ENCODE data around the gene PIGR.

PIGR gene

DNA sequence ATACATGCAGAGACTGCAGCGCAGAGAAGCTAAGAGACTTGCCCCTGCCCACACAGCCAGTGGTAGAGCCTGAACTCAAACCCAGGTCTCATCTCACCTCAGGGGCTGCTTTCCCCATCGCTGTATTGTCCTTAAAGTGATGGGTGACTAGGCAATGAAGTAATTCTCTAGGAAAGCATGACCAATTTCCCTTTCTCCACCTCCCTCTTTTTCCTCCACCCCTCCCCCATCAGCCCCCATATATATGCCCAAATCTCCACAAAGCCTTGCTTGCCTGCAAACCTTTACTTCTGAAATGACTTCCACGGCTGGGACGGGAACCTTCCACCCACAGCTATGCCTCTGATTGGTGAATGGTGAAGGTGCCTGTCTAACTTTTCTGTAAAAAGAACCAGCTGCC, 49.1 kb downstream of the PIGR start, which contains the start of gene IL24:
IL24 (plus strand) TSS at position 269 of the 400 bp plus-strand sequence. CDS start 390 bp downstream, outside the sequence.
- no peak for DNase-seq (ENCODE audit: extremely low spot score, insufficient read length, low read depth)
- no peak for FAIRE-seq

DNA sequence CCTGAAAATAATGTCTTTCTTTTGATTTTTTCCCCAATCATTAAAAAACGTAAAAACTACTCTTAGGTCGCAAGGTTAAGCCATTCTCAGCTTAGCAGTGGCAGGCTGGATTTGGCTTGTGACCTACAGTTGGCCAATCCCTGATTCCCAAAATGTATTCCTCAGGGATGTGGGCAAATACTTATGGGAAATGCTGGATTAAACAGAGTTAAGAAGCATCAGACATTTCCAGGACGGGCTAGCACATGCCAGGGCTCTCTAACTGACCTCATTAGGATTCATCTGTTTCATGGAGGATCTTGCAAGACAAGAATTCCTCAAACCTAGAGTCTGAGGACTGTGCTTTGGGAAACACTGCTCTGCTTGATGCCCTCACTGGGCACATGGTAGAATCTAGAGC, 50.0 kb downstream of the PIGR start:
- DNase-seq (ENCODE audit: extremely low spot score, insufficient read length, low read depth): no peak
- FAIRE-seq: no peak

DNA sequence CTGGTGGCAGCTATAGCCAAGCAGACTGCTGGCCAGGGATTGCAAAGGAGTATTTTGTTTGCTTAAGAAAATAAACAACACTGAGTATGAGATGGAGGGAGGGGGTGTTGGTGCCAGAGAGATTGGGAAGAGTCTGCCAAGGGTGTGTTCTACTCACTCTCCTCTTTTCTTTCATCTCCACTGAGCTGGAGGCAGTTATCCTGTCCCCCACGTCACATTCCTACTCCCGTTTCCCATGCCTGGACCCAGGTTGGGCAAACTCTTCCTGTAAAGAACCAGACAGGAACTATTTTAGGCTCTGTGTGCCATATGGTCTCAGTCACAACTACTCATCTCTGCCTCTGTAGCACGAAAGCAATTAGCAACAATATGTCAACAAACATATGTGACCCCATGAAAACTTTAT, 50.4 kb downstream of the PIGR start:
- no peak for FAIRE-seq
- DNase-seq (ENCODE audit: extremely low spot score, insufficient read length, low read depth): no peak

DNA sequence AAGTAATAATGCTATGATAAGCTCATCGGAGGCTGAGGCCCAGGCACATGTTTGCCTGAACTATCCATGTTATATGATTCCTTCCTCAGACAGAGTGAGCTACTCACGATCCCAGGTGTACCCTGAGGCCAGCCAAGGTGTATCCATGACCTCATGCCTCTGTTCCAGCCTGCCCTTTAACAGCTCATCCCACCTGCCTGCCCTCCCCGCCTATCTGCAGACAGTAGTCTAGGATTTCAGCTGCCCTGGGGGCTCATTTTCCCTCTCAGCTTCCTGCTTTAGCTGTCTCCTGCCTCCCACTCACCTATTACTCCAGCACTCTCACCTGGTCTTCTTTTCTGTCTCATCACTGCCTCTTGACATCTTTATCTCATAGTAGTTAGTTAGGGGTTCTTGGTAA, 50.9 kb downstream of the PIGR start:
- DNase-seq (ENCODE audit: extremely low spot score, insufficient read length, low read depth): no peak
- FAIRE-seq: no peak

DNA sequence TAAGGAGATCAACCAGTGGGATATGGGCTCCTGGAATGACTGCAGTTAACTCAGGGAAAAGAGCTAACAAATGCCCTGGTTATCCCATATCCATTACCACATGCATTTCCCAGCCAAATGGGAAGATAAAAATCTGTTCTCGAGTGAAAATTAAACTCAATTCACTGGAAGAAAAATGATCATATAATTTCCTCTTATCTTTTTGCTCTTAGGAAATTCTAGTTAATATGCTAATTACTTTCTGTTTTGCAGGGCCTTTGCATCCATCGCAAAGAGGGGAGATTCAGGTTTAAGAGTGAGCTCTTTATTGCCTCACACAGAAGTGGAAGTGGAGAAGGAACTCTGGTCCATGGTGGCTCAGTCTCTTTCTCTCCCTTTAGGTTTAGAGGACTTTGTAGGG, 52.9 kb downstream of the PIGR start:
- DNase-seq (ENCODE audit: extremely low spot score, insufficient read length, low read depth): no peak
- no peak for FAIRE-seq

DNA sequence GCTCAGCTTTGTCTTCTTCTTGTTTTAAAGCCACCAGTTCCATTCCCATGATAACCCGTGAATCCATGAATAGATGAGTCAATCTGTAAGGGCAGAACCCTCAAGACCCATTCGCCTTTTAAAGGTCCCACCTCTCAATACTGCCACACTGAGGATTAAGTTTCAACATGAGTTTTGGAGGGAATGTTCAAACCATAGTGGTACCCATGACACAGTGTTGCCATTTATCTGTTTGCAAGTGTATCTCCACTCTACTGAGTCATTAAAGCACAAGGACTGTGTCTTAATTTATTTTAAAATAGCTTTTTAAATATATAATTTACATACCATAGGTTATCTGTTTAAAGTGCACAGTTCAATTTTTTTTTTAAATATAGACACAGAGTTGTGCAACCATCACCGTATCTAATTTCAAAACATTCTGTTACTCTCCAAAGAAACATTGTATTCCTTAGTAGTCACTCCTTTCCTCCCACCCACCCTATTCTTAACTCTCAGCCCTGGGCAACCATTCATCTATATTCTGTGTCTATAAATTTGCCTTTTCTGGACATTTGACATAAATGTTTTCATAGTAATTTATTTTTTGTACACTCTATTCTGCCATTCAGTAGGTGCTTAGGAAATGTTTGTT, 53.8 kb downstream of the PIGR start:
- DNase-seq (ENCODE audit: extremely low spot score, insufficient read length, low read depth): no peak
- no peak for FAIRE-seq

DNA sequence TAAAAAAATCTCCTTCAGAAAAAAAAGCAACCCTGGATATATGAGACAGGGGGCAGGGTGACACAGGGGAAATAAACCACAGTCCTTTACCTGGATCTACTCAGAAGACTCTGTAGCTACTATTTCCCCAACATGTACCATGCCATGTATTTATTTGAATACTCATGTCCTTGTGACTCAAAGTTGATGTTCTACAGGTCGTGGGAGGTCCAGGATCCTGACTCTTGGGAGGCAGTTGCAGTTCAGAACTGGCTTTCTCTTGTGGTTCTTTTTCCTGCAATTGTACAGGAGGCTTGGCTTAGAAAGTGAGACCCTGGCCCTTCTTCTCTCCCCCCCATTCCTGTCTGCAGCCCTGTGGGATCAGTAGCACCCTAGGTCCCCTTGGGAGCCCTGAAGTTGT, 54.9 kb downstream of the PIGR start:
- FAIRE-seq: no peak
- DNase-seq (ENCODE audit: extremely low spot score, insufficient read length, low read depth): no peak

DNA sequence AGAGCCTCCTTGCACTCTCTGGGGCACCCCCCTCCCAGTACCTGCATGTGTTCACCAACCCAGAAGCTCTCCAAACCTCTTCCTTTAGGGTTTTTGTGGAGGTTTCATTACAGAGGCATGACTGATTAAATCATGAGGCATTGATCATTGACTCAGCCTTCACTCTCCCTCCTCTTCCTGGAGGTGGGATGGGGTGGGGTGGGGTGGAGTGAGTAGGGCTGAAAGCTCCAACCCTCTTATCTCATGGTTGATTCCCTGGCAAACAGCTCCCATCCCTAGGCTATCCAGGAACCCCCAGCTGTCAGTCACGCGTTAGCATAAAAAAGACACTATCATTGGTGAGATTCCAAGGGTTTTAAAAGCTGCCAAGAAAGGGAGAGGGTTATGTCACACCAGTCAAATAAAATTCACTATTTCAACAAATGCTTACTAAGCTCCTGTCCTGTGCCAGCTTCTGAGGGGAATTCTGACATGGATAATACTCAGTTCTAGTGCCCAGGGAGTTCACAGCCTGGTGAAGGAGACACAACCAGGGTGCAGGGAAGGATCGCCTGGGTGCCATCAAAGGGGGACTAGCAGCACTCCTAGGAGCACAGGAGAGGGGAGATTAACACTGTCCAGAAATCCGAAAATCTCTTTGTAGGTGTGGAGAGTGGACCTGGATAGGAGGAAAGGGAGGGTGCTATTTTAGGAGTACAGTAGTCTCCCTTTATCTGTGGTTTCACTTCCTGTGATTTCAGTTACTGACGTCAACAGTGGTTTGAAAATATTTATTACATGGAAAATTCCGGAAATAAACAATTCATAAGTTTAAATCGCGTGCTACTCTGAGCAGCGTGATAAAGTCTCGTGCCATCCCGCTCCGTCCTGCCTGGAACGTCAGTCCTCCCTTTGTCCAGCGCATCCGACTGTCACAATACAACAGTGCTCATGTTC, 55.9 kb downstream of the PIGR start:
- FAIRE-seq (no peak), DNase-seq (ENCODE audit: extremely low spot score, insufficient read length, low read depth) (no peak)

DNA sequence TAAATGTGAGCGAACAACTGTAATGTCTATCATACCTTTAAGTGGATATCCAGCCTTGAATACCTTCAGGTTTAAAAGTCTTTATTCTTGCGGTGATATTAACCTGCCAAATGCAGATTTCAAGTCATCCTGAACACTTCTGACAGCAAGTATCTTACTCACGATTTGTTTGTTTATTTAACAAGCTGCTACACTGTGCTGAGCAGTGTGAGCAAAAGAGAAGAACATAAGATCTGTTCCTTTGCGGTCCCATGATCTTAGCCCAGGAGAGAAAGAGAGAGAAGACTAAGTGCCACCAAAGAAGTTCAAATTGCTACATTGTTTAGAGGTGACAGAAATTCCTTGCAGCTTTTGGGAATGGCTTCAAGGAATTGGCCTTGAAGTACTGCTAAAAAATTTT, 58.6 kb downstream of the PIGR start:
- DNase-seq (ENCODE audit: extremely low spot score, insufficient read length, low read depth) (no peak), FAIRE-seq (no peak)

DNA sequence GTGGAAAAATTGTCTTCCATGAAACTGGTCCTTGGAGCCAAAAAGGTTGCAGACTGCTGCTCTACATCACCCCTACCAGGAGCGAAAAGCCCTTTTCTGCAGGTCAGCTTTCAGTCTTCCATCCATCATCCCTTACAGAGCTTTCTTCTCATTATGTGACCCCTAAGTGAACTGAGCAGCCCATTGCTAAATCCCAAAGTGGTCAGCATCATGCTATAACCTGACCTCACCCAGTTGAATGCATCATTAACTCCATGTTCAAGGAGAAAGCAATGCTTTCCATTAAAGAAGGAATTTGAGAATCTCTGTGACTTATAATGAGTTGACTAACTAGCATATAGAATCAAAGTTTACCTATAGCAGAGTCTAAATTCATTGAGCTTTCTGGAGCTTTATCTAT, 59.4 kb downstream of the PIGR start:
- no peak for FAIRE-seq

DNA sequence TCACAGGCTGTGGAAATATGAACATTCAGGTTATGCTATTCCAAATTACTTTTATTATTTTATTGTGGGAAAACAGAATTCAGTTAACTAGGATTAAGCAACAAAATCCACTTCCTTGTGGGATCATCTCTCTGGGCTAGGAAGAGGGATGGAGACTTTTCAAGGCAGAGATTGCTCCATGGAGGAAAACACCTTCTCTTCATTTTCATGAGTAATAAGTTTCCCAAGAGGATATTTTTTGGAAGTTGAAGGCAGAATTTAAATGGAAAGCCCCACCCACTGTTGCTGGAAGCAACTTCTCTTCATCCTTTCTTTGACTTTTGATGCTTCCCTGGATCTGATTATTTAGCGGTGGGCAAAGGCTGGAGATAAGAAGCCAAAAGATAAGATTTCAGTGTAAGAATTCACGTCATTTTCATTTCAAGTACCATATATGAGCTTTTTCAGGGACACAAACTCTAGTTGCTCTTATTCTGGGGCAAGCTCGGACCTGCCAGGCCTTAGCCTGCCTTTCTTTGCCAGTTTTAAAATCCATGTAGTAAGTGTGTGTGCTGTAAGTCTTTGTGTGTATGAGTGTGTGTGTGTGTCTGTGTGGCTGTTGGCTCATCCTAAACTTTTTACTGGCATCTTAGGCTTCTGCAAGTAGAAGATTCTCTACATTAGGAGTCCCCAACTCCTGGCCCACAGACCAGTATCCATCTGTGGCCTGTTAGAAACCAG, 60.8 kb downstream of the PIGR start:
- no peak for DNase-seq (ENCODE audit: extremely low spot score, insufficient read length, low read depth)
- no peak for FAIRE-seq

More for the DNA sequence above, 59.4 kb downstream of the PIGR start:
- no peak for DNase-seq (ENCODE audit: extremely low spot score, insufficient read length, low read depth)

DNA sequence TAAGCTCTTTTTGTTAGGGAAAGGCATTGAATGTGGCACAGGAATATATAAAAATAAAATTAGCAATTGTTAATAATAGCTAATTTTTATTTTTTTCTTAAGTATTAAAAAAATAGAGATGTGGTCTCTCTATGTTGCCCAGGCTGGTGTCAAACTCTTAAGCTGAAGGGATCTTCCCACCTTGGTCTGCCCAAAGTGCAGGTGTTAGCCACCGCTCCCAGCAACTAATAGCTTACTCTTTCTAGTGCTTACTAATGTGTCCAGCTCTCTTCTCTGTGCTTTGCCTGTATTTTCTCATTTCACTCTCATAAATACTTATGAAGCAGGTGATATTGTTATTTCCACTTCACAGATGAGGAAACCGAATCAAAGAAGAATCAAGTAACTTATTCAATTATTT, 62.4 kb downstream of the PIGR start:
- no peak for FAIRE-seq

DNA sequence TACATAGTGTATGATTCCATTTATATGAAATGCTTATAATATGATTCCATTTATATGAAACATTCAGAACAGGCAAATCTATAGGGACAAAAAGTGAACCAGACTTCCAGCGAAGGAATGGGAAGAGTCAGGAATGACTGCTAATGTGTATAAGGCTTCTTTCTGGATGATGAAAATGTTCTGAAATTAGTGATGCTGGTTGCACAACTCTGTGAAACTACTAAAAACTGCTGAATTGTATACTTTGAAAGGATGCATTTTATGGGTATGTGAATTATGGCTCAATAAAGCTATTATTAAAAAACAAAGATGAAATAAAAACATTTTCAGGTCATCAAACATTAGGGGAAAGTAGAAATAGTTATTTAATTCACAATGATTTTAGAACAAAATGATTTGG, 63.1 kb downstream of the PIGR start:
- FAIRE-seq (no peak), DNase-seq (ENCODE audit: extremely low spot score, insufficient read length, low read depth) (no peak)

More for the DNA sequence above, 62.4 kb downstream of the PIGR start:
- no peak for DNase-seq (ENCODE audit: extremely low spot score, insufficient read length, low read depth)

DNA sequence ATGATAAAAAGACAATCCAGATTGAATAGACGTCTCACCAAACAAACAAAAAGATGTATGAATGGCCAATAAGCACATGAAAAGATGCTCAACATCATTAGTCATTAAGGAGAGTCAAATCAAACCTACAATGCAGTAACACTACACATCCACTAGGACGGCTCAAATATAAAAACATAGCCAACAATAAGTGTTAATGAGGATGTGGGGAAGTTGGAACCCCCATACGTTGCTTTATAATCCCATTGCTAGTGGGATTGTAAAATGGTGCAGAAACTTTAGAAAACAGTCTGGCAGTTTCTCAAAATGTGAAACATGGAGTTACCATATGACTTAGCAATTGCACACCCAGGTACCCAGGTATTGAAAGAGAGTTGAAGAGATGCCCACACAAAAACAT, 63.7 kb downstream of the PIGR start:
- DNase-seq (ENCODE audit: extremely low spot score, insufficient read length, low read depth): no peak
- no peak for FAIRE-seq

DNA sequence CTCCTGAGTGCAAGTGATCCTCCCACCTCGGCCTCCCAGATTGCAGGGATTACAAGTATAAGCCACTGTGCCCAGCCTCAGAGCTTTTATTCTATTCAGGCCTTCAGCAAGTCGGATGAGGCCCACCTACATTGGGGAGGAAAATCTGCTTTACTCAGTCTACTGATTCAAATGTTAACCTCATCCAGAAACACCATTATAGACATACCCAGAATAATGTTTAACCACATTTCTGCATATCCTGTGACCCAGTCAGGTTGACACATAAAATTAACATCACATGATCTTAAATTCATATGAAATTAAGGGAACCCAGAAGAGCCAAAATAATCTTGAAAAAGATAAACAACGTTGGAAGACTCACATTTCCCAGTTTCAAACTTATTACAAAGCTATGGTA, 66.0 kb downstream of the PIGR start:
- FAIRE-seq: no peak
- no peak for DNase-seq (ENCODE audit: extremely low spot score, insufficient read length, low read depth)

All from GM18507 (cell line).